SK-N-MC (cell line): Measurements from ENCODE around the gene IFI35.
"Not testable (repeated sequence)": the region's sequence is repeated elsewhere in the genome, so short reads cannot be mapped to it uniquely, and the experiment has no call there.

ENCODE experiments used
- DNase-seq: peaks from one replicate; pipeline ENCODE4 v3.0.0-alpha.2; 2011; ENCODE audit warnings: low read depth, low spot score
- H3K27ac ChIP-seq: fragments of 200-600 bp; sonication (generic); 2 replicates; pipeline ENCODE4 v1.5.1; 2016; ENCODE audit warnings: mixed run types
- H3K36me3 ChIP-seq: fragments of 200-600 bp; sonication (generic); 2 replicates; pipeline ENCODE4 v1.6.1; 2017; ENCODE audit warnings: antibody characterized with exemption, low read length, mixed read lengths; ENCODE audit not compliant: insufficient read depth
- H3K4me3 ChIP-seq: fragments of 200-600 bp; sonication (generic); 2 replicates; pipeline ENCODE4 v1.5.1; 2016
- H3K9ac ChIP-seq: fragments of 200-600 bp; sonication (generic); 2 replicates; pipeline ENCODE4 v1.8.0; 2017; ENCODE audit warnings: mixed run types, mixed read lengths; ENCODE audit not compliant: insufficient read length
- H3K9me3 ChIP-seq: fragments of 200-600 bp; sonication (generic); 2 replicates; pipeline ENCODE4 v1.6.1; 2017; ENCODE audit warnings: low read depth, mild to moderate bottlenecking, antibody characterized with exemption, low read length, moderate library complexity, mixed read lengths
- EZH2 ChIP-seq: fragments of 200-600 bp; sonication (generic); IDR thresholded peaks from one replicate; pipeline ENCODE4 v1.6.1; 2017; ENCODE audit warnings: antibody characterized with exemption
- FOXP2 ChIP-seq: optimal IDR thresholded peaks from 2 replicates; pipeline ENCODE3; 2011; ENCODE audit warnings: mild to moderate bottlenecking, moderate library complexity; ENCODE audit not compliant: insufficient read depth; ENCODE audit errors: extremely low read length, control extremely low read depth
- POLR2AphosphoS5 ChIP-seq: IDR thresholded peaks from 2 replicates; pipeline ENCODE4 v1.6.1; 2012; ENCODE audit warnings: mild to moderate bottlenecking, low read depth, low read length, borderline replicate concordance

IFI35 gene

DNA sequence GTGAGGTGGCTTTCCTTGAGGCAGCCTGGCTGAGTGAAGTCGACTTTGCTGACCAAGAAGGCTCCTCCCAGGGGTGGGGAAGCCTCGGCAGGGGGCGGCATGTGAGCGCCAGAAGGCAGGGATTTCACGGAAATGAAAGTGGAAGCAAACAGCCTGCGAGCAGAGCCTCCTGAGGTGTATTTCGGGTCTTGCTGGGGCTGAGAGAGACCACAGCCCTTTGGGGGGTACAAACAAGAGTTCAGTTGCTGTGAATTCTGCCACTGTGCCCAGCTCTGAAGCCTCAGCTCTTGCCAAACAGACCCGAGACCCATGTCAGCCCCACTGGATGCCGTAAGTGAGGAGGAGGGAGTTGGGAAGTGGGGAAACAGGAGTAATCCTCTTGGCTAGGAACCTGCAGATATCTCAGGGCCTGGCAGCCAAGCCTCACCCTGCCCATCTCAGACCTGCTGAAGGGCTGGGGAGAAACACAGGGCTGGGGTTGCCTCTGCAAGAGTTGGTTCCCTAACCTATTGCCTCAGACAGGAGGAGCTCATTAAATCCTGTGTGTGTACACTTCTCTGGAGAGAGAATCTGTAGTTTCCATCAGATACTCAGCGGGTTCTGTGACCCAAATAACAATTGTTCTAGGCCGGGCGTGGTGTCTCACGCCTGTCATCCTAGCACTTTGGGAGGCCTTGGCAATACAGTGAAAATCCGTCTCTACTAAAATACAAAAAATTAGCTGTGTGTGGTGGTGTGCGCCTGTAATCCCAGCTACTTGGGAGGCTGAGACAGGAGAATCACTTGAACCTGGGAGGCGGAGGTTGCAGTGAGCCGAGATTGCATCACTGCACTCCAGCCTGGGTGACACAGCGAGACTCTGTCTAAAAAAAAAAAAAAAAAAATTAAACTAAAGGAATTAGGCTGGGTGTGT lies at the start of gene IFI35:
Gene IFI35, plus strand, starts transcription at position 146 of the 913 bp plus-strand sequence. Its CDS starts 164 bp downstream, at position 310.
- peak within 1 kb of the TSS; percentile 89 for H3K27ac ChIP-seq
- H3K9ac ChIP-seq: peak within 1 kb of the TSS; percentile 83
- H3K9me3 ChIP-seq: no peaks in the 10 kb centered on the region
- TF ChIP-seq EZH2 (no peak), POLR2AphosphoS5 (no peak), FOXP2 (no peak)
- DNase-seq: no peak
- peaks cover 24% of the 10 kb centered on the region for H3K36me3 ChIP-seq
- H3K4me3 ChIP-seq: peak within 1 kb of the TSS; percentile 83

DNA sequence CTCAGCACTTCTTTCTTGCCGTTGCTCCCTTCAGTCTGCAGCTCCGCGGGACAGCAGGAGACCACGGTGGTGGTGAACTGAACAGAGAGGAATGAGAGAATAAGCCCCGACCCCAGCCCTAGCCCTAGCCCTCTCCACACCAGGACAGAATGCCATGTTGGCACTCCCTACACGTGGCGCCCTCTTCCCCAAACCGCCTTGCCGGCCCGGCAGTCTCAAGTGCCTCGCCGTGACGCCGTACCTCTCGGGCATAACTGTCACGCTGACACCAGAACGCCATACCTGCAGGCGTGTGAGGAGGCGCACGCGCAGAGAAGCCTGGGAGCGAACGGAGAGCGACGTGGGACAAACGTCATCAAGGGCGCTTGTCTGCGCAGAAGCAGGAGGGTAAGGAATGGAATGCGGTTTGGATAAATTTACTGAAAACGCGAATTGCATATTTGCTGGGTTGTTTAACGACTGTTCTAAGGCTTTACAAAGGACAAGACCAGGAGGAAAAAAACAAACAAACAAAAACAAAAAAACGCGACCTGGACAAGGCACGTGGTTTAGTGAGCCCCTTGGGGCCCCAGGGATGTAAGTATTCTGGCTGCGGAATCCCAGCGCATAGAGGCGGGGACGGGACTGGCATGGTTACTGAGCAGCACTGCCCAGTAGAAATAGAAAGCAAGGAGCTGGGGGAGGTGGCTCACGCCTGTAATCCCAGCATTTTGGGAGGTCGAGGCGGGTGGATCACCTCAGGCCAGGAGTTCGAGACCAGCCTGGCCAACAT lies 42.2 kb upstream of the IFI35 start, which contains the start of gene AARSD1:
Gene AARSD1, minus strand, starts transcription at position 294 of the 772 bp plus-strand sequence. Its CDS starts 14 bp downstream, at position 280.
- TF ChIP-seq POLR2AphosphoS5 (peak; percentile 98), FOXP2 (no peak), EZH2 (no peak)

DNA sequence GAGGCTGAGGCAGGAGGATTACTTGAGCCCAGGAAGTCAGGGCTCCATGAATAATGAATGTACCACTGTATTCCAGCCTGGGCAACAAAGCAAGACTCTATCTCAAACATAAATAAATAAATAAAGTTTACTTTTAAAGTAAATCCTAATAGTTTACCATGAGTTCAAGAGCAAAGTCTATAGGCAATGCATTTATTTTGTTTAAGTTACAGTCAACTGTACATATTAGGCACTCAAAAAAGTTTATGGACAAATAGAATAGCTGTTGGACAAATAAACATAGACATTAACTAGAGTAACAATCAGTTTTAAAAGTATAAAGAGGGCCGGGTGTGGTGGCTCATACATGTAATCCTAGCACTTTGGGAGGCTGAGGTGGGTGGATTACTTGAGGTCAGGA lies 38.7 kb upstream of the IFI35 start:
- TF ChIP-seq EZH2: no peak
- TF ChIP-seq POLR2AphosphoS5: no peak
- TF ChIP-seq FOXP2: no peak
- Histone ChIP-seq H3K9me3 (no peaks in the 10 kb centered on the region), H3K4me3 (no peak overlapping the region), H3K36me3 (peaks cover under 1% of the 10 kb centered on the region; the same call in 1 of the 2 replicates), H3K9ac (no peak overlapping the region), H3K27ac (no peak overlapping the region)
- no peak for DNase-seq

More for the DNA sequence above, 42.2 kb upstream of the IFI35 start, which contains the start of gene AARSD1:
- Histone ChIP-seq H3K36me3 (peaks cover 36% of the 10 kb centered on the region), H3K9me3 (no peaks in the 10 kb centered on the region), H3K9ac (peak within 1 kb of the TSS; percentile 87), H3K4me3 (peak within 1 kb of the TSS; percentile 86), H3K27ac (peak within 1 kb of the TSS; percentile 81)
- DNase-seq: peak; percentile 82

DNA sequence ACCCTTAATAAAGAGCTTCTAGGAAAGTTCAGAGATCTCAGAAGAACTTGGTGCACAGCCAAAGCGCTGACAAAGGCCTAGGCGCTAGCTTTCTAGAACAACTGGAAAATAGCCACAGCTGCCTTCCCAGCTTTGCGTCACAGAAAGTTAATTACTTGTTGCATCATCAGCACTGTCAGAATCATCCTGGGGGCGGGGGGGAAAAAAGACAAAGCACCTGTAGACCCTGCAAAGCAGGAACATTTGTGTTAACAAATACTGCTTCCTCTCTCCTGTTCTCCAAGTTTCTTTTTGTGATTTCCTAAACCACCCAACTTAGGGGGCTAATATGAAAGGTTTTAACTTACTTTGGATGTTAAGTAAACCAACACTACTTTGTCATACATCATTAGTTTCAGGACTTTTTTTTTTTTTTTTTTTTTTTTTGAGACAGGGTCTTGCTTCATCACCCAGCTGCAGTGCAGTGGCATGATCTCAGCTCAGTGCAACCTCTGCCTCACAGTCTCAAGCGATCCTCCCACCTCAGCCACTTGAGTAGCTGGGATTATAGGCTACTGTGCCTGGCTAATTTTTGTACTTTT lies 37.5 kb upstream of the IFI35 start:
- H3K27ac ChIP-seq: peak overlapping the region; percentile 67

DNA sequence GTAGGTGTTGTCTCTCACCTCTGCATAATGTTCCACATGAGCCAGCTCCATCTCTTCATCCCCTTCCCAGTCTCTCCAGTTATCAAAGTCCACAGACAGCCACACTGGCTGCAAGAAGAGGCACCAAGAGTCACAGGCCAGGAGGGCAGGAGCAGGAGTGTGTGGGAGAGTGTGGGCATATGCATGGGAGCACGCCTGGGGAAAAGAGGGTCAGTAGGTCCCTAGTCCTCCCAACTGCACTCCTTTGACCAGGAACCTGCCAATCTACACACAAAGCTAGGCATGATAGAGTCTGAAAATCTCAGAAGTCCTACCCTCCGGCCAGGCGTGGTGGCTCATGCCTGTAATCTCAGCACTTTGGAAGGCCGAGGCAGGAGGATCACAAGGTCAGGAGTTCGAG lies 35.0 kb upstream of the IFI35 start:
- Histone ChIP-seq H3K27ac (no peak overlapping the region), H3K36me3 (no peaks in the 10 kb centered on the region), H3K9me3 (no peaks in the 10 kb centered on the region), H3K4me3 (no peak overlapping the region), H3K9ac (no peak overlapping the region)
- no peak for DNase-seq
- TF ChIP-seq POLR2AphosphoS5: no peak
- no peak for TF ChIP-seq FOXP2
- TF ChIP-seq EZH2: no peak

More for the DNA sequence above, 37.5 kb upstream of the IFI35 start:
- Histone ChIP-seq H3K36me3 (no peaks in the 10 kb centered on the region), H3K4me3 (no peak overlapping the region), H3K9ac (peak overlapping the region; percentile 19), H3K9me3 (no peaks in the 10 kb centered on the region)
- TF ChIP-seq FOXP2 (no peak), POLR2AphosphoS5 (no peak), EZH2 (no peak)
- no peak for DNase-seq

DNA sequence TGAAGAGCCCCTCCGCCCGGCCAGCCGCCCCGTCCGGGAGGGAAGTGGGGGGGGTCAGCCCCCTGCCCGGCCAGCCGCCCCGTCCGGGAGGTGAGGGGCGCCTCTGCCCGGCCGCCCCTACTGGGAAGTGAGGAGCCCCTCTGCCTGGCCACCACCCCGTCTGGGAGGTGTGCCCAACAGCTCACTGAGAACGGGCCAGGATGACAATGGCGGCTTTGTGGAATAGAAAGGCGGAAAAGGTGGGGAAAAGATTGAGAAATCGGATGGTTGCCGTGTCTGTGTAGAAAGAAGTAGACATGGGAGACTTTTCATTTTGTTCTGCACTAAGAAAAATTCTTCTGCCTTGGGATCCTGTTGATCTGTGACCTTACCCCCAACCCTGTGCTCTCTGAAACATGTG lies 33.3 kb upstream of the IFI35 start:
- H3K9ac ChIP-seq, H3K36me3 ChIP-seq, H3K27ac ChIP-seq, H3K4me3 ChIP-seq, DNase-seq, H3K9me3 ChIP-seq: not testable (repeated sequence)

DNA sequence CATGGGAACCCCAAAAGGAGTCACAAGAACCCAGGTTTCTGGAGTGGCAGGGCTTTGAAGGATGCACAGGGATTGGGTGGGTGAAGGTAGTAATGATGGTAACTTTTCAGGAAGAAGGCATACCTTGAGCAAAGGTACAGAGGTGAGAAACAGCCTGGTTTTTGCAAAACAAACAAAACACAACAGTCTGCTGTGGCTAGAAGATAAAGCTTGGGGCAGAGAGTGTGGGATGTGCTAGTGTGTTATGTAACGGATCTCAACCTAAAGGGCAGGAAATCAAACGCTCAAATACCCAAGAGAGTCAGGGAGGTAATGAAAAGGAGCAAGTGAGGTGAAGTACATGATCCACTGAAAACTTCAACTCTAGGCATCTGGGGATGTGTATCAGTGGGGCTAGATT lies 31.3 kb upstream of the IFI35 start:
- Histone ChIP-seq H3K9ac (no peak overlapping the region), H3K9me3 (no peaks in the 10 kb centered on the region), H3K4me3 (no peak overlapping the region), H3K27ac (no peak overlapping the region), H3K36me3 (no peaks in the 10 kb centered on the region)
- TF ChIP-seq EZH2: no peak
- no peak for TF ChIP-seq POLR2AphosphoS5
- no peak for TF ChIP-seq FOXP2
- DNase-seq: no peak

DNA sequence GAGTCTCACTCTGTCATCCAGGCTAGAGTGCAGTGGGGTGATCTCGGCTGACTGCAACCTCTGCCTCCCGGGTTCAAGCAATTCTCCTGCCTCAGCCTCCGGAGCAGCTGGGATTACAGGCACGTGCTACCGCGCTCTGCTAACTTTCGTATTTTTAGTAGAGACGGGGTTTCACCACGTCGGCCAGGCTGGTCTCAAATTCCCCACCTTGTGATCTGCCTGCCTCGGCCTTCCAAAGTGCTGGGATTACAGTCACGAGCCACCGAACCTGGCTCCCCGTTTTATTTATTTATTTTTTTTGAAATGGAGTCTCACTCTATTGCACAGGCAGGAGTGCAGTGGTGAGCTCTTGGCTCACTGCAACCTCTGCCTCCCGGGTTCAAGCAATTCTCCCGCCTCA lies 30.9 kb upstream of the IFI35 start:
- DNase-seq, H3K27ac ChIP-seq, H3K9me3 ChIP-seq, H3K9ac ChIP-seq, H3K36me3 ChIP-seq, H3K4me3 ChIP-seq: not testable (repeated sequence)
